Prostate gland (tissue), 2 donors: ENCODE measurements around the gene TNRC6C.

ENCODE experiments used
- POLR2AphosphoS5 ChIP-seq: sonication (generic); formaldehyde crosslinking; IDR thresholded peaks from one replicate; pipeline ENCODE4 v1.6.1; 2017; ENCODE audit warnings: antibody characterized with exemption
- TF ChIP-seq, protein P1 (sequence below), 4 experiments: fragments of 200-600 bp in 2 of 4; fragments of 450-650 bp in 2 of 4; sonication (generic) in 2 of 4; IDR thresholded peaks; 1 replicate in 3 of 4; 2 replicates in 1 of 4; pipeline ENCODE4 v1.5.1; 2016 to 2019; ENCODE audit warnings: antibody characterized with exemption in 4 of 4, mild to moderate bottlenecking in 2 of 4, moderate library complexity in 2 of 4

DNA sequence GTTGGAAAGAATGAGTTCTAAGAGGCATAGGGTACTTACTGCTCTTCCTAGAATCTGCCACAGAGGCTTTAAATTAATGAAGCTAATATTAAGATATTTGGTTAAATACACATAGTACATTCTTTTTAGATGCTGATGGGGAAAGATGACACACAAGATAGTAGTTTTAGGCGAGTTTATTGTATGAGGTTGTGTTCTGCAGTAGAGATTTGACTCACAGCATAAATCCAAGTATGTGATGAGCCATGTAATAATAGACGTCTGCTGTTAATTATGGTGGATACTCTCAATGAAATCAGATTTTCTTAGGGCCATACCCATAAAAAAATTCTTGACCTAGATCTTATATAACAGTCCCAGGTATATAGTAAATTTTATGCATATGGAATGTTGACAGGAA lies 8.0 kb downstream of the TNRC6C start:
- TF ChIP-seq, protein P1, sequence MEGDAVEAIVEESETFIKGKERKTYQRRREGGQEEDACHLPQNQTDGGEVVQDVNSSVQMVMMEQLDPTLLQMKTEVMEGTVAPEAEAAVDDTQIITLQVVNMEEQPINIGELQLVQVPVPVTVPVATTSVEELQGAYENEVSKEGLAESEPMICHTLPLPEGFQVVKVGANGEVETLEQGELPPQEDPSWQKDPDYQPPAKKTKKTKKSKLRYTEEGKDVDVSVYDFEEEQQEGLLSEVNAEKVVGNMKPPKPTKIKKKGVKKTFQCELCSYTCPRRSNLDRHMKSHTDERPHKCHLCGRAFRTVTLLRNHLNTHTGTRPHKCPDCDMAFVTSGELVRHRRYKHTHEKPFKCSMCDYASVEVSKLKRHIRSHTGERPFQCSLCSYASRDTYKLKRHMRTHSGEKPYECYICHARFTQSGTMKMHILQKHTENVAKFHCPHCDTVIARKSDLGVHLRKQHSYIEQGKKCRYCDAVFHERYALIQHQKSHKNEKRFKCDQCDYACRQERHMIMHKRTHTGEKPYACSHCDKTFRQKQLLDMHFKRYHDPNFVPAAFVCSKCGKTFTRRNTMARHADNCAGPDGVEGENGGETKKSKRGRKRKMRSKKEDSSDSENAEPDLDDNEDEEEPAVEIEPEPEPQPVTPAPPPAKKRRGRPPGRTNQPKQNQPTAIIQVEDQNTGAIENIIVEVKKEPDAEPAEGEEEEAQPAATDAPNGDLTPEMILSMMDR (IDR thresholded peaks at IDR 0.05) = no peak
- TF ChIP-seq POLR2AphosphoS5 = no peak
